ENCODE data around the gene YKT6. TPM values are rescaled to one million over a fixed set of nuclear protein-coding genes. Genes with fewer than 3 reads are reported as not detected.

The YKT6 gene
- total RNA-seq, 1 experiment from 2014 or later, result 146 TPM

DNA sequence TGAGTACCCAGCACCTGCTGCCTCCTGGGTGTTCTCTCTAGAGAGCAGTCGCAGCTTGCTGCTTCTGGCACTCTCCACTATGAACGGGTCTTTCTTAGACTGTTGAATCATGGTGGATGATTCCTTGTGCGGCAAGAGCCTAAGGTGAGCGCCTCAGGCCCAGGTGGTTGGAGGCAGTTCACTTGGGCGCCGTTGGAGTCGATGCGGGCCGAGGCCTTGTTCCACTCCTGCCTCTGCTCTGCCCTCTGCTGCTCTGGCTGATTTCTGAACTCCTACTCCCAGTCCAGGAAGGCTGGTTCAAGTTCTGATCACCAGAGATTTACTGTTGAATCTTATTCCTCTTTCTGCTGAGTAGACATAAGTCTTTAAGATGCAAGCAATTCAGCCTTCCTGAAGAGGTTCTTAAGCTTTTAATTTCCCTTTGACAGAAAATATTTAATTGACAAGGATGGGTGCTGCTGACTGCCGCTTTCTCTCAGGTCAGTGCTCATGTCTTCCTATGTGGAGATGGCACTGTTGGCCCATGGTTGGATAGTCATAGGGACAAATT, 10.4 kb downstream of the YKT6 start:
- Mint-ChIP-seq H3K4me1 (ENCODE audit: low read depth, unreplicated experiment) (no peaks in the 10 kb centered on the region), H3K27ac (ENCODE audit: unreplicated experiment) (no peak overlapping the region), H3K4me3 (ENCODE audit: low read depth, unreplicated experiment) (no peak overlapping the region), H3K9me3 (ENCODE audit: low read depth, unreplicated experiment) (no peaks in the 10 kb centered on the region), H3K36me3 (ENCODE audit: insufficient read depth, unreplicated experiment) (peaks cover 27% of the 10 kb centered on the region), H3K27me3 (ENCODE audit: unreplicated experiment) (no peaks in the 10 kb centered on the region)
- TF ChIP-seq, protein P1, sequence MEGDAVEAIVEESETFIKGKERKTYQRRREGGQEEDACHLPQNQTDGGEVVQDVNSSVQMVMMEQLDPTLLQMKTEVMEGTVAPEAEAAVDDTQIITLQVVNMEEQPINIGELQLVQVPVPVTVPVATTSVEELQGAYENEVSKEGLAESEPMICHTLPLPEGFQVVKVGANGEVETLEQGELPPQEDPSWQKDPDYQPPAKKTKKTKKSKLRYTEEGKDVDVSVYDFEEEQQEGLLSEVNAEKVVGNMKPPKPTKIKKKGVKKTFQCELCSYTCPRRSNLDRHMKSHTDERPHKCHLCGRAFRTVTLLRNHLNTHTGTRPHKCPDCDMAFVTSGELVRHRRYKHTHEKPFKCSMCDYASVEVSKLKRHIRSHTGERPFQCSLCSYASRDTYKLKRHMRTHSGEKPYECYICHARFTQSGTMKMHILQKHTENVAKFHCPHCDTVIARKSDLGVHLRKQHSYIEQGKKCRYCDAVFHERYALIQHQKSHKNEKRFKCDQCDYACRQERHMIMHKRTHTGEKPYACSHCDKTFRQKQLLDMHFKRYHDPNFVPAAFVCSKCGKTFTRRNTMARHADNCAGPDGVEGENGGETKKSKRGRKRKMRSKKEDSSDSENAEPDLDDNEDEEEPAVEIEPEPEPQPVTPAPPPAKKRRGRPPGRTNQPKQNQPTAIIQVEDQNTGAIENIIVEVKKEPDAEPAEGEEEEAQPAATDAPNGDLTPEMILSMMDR (IDR thresholded peaks at IDR 0.05; ENCODE audit: unreplicated experiment), result no peak
- DNase-seq, result no peak
- CTCF ChIA-PET, result no interaction called here
- BruUV-seq (replicated peaks), result no TSS peak
- intact Hi-C loops (cut with micrococcal nuclease; ENCODE audit: unreplicated experiment), result no loop called here

DNA sequence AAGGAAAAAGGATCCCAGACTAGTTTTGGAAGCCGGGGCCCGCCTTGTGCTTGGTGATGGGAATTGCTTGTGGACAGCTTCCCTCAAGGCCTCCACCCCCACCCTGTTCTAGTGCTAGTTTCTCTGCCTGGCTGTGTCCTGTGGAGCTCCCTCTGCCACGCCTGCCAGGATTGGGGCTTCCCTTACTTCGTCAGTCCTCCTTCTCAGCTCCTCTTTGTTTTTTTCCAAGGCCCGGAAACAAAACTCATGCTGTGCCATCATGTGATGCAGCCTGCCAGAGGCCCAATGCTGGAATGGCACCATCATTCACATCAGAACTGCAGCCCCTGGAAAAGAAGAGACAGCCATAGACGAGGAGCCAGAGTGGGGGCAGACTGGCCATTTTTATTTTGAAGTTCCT, 11.2 kb downstream of the YKT6 start:
- H3K27ac Mint-ChIP-seq (ENCODE audit: unreplicated experiment), result no peak overlapping the region
- no peak overlapping the region for H3K4me3 Mint-ChIP-seq (ENCODE audit: low read depth, unreplicated experiment)
- CTCF ChIA-PET, result interaction anchor here (0.7 to 2.3 kb wide), 4 partner anchors 12 to 359 kb away, joined by 3 to 6 read pairs (median 4); partner anchors contain the start of gene YKT6
- H3K36me3 Mint-ChIP-seq (ENCODE audit: insufficient read depth, unreplicated experiment), result peaks cover 27% of the 10 kb centered on the region
- peaks cover 6% of the 10 kb centered on the region for H3K27me3 Mint-ChIP-seq (ENCODE audit: unreplicated experiment)
- TF ChIP-seq, protein P1 (IDR thresholded peaks at IDR 0.05; ENCODE audit: unreplicated experiment), result no peak
- no TSS peak for BruUV-seq (replicated peaks)
- no peak for DNase-seq
- no peaks in the 10 kb centered on the region for H3K9me3 Mint-ChIP-seq (ENCODE audit: low read depth, unreplicated experiment)
- H3K4me1 Mint-ChIP-seq (ENCODE audit: low read depth, unreplicated experiment), result no peaks in the 10 kb centered on the region
- intact Hi-C loops (cut with micrococcal nuclease; ENCODE audit: unreplicated experiment), result no loop called here

GRCh38 chr7:44212581-44213184, 11.9 kb downstream of the YKT6 start:
- H3K4me3 Mint-ChIP-seq (ENCODE audit: low read depth, unreplicated experiment), result no peak overlapping the region
- no peaks in the 10 kb centered on the region for H3K4me1 Mint-ChIP-seq (ENCODE audit: low read depth, unreplicated experiment)
- DNase-seq, result no peak
- CTCF ChIA-PET, result interaction anchor here (0.7 to 2.3 kb wide), 6 partner anchors 12 to 358 kb away, joined by 3 to 6 read pairs (median 3); partner anchors contain the start of gene YKT6
- BruUV-seq (replicated peaks), result no TSS peak
- H3K9me3 Mint-ChIP-seq (ENCODE audit: low read depth, unreplicated experiment), result no peaks in the 10 kb centered on the region
- TF ChIP-seq, protein P1 (IDR thresholded peaks at IDR 0.05; ENCODE audit: unreplicated experiment), result no peak
- intact Hi-C loops (cut with micrococcal nuclease; ENCODE audit: unreplicated experiment), result no loop called here
- H3K36me3 Mint-ChIP-seq (ENCODE audit: insufficient read depth, unreplicated experiment), result peaks cover 27% of the 10 kb centered on the region
- no peak overlapping the region for H3K27ac Mint-ChIP-seq (ENCODE audit: unreplicated experiment)
- H3K27me3 Mint-ChIP-seq (ENCODE audit: unreplicated experiment), result peaks cover 13% of the 10 kb centered on the region

GRCh38 chr7:44213206-44213876, 12.6 kb downstream of the YKT6 start:
- intact Hi-C loops (cut with micrococcal nuclease; ENCODE audit: unreplicated experiment), result no loop called here
- Mint-ChIP-seq H3K4me1 (ENCODE audit: low read depth, unreplicated experiment) (no peaks in the 10 kb centered on the region), H3K36me3 (ENCODE audit: insufficient read depth, unreplicated experiment) (peaks cover 27% of the 10 kb centered on the region), H3K27ac (ENCODE audit: unreplicated experiment) (no peak overlapping the region), H3K9me3 (ENCODE audit: low read depth, unreplicated experiment) (no peaks in the 10 kb centered on the region), H3K27me3 (ENCODE audit: unreplicated experiment) (peaks cover 20% of the 10 kb centered on the region), H3K4me3 (ENCODE audit: low read depth, unreplicated experiment) (no peak overlapping the region)
- CTCF ChIA-PET, result interaction anchor here (1.1 to 2.3 kb wide), 3 partner anchors 13 to 82 kb away, joined by 3 to 6 read pairs (median 3); partner anchors contain the start of gene YKT6
- TSS peak; percentile 7 for BruUV-seq (replicated peaks)
- TF ChIP-seq, protein P1 (IDR thresholded peaks at IDR 0.05; ENCODE audit: unreplicated experiment), result no peak
- DNase-seq, result no peak
